DMS 273 (cell line): Measurements from ENCODE around the gene TTC21A.

Experiments
- DNase-seq: peaks from one replicate; lab custom pipeline; 2025; ENCODE audit not compliant: unreplicated experiment; lab: John Stamatoyannopoulos, UW

The TTC21A gene

GRCh38 chr3:39097716-39098472 is 9.6 kb upstream of the TTC21A start:
- no peak for DNase-seq

- DNase-seq, result no peak
These were observed 8.9 kb upstream of the TTC21A start for GRCh38 chr3:39098473-39099000.

- DNase-seq, result no peak
These were observed 8.2 kb upstream of the TTC21A start for GRCh38 chr3:39099242-39099641.

DNA sequence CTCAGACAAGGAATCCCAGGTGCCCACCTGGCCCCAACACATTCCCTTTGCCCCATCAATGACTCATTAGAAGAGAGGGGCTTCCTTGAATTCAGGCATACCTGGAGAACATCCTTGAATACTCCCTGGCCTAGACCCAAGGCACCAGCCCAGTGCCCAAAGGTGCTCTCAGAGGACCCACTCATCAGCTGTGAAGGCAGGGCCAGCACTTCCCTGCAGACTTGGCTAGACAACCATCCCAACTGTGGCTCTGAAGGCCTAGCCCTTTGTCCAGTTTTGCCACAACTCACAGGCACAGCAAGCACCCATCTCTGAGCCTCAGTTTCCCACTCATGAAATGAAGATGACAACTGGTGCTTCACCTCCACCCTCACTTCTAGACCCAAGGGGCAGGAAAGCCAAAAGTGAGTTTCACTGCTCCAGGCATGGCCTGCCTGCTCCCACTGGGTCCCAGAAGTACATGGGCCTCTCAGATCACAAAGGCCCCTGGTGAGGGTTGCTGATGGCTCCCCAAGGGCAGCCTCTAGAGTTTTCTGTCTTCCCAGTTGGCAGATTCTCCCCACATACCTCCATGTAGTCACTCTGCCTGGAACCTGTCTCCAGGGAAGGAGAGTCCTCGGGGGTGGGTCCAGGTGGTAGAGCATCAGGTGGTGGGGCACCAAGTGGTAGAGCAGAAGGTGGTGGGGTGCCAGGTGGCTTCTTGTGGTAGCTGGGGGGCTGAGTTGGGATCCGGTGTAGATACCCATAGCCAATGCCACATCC is 7.6 kb upstream of the TTC21A start:
- no peak for DNase-seq

- no peak for DNase-seq
These were observed 7.0 kb upstream of the TTC21A start for GRCh38 chr3:39100500-39100886.

DNA sequence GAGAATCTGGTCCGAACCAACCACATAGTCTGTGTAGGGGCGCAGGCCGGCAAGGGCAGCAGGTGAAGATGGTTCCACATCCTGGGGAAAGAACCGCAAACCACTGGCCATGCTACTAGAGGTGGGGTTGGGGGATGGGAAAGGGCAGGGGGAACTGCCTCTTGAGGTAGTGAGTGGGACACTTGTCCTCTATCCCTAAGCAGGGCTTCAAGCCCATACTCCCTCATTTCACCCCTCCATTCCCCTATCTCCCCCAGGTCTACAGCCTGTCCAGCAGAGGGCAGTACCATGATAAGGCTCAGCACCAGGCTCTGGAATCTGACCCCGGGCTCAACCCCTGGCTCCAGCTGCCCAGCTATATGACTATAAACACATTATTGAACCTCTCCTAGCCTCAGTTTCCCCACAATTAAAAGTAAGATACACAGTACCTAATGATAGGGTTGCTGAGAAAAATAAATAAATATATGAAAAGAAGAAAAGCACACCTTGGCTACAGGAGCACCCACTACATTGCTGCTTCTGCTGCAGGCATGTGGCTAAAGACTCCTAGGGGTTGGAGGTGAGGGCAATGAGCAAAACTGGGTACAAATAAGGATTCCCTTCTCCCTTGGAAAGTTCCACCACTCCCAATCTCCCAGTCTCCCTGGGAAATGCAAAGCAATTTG is 6.3 kb upstream of the TTC21A start:
- peak; percentile 48 for DNase-seq

GRCh38 chr3:39102504-39103323 is 4.8 kb upstream of the TTC21A start:
- DNase-seq, result no peak

GRCh38 chr3:39103324-39103693 is 4.2 kb upstream of the TTC21A start:
- peak; percentile 8 for DNase-seq

- no peak for DNase-seq
These were observed 3.5 kb upstream of the TTC21A start for GRCh38 chr3:39103791-39104552.

- no peak for DNase-seq
These were observed 2.4 kb upstream of the TTC21A start for GRCh38 chr3:39104961-39105686.

DNA sequence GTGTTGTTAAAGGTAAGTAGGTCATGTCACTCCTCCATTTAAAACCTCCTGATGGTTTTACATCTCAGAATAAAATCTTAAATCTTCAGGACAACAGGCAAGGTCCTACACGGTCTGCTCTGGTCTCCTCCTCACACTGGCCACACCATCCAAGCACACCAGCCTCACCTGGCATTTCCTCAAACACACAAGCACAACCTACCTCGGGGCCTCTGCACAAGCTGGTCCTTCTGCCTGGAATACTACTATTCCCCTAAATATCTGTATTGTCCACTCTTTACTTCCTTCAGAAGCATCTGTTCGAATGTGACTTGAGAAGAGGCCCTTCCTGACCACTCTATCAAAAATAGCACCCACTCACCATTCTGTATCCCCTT is 1.8 kb upstream of the TTC21A start:
- no peak for DNase-seq

DNA sequence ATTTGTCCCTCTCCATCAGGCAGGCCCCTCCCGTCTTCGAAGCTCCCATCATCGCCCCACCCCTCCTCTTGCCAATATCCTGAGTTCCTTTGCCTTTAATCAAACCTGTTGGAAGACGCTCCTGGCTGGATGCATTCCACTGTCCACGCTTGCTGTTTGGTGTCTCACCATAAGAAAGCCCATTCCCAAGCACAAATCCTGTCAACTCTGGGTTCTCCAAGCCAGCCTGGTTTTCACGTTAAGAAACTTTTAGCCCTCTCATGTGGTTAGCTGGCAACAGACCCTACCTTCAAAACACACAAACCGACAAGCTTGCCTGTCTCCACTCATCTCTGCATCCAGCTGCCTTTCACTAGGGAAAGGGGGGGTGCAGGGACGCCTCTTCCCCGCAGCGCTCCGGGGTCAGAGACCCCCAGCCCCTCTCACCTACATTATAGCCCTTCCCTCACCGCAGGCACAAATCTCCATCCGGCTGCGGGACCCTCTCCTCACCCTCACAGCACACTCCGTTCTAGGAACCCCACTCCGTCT is 1.1 kb upstream of the TTC21A start:
- peak; percentile 16 for DNase-seq

GRCh38 chr3:39106851-39107387 is 561 bp upstream of the TTC21A start:
- peak; percentile 58 for DNase-seq

GRCh38 chr3:39108200-39108710 is 775 bp downstream of the TTC21A start:
- DNase-seq, result peak; percentile 17

GRCh38 chr3:39109086-39109485 is 1.6 kb downstream of the TTC21A start:
- DNase-seq, result no peak

DNA sequence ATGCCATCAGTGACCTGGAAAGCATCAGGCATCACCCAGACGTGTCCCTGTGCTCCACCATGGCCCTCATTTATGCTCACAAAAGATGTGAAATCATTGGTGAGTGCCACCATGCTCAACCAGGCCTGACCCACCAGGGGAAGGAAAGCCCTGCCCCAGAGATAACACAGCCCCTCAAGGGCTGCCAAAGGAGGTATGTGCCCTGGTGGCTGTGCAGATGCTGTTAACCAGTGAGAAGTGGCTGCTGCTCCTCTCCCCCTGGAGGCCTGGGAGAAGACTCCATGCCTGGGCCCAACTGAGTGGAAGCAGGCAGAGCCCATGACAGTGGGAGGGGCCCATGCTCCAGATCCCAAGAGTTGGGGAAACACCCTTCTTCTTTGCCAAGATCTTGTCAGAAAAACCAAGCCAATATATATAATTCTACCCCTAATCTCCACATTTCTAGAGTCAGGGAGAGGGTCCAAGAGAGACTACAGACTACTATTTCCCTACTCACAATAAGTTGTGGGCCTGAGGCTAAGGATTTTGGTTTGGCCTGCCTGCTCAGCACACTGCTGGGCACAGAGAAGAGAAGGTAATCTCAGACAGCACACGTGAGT is 2.7 kb downstream of the TTC21A start:
- peak; percentile 4 for DNase-seq

DNA sequence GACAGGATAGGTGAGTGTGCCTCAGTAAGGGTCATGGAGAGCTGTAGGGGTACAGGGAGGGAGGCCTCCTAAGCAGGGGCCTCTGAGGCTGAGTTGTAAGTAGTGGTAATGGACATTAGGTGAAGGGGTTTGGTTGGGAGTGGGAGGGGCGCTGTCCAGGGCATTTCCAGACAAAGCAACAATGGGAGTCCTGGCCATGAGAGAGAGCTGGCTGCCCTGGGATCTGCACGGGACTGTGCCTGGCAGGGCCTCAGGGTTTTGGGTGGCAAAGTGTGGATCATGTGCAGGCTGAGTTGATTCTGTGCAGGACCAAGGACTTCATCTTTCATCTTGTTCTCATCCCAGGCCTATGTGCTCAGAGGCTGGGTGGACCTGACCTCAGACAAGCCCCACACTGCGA is 4.6 kb downstream of the TTC21A start:
- no peak for DNase-seq

DNA sequence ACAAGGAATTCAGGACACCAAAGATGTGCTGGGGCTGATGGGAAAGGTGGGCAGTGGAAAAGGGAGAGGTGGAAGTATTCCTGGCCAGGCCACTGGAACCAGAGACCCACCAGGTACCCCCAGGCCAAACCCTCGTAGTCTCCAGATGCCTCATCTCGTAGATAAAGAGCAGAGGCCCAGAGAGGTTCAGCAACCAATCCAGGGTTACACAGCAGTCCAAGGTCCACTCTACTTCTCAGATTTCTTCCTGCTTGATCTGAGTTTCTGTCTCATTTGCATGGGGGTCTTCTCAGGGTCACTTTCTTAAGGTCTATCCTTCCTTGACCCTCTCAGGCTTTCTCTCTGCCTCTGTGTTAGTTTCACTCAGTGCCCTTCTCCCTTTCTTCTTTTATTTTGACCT is 5.1 kb downstream of the TTC21A start:
- no peak for DNase-seq
